CD4-positive, alpha-beta T cell treated with Interleukin-6 for 4 hours (primary cell): ENCODE data around the gene C9.
"Not testable (repeated sequence)": the region's sequence is repeated elsewhere in the genome, so short reads cannot be mapped to it uniquely, and the experiment has no call there.

Experiments
- DNase-seq: peaks from one replicate; pipeline ENCODE4 v3.0.0-alpha.2; 2020; ENCODE audit warnings: mixed read lengths

The C9 gene

GRCh38 chr5:39364367-39364766, at the start of gene C9:
C9 (minus strand) TSS chr5:39364495; CDS start chr5:39364464, 31 bp downstream.
- DNase-seq = no peak

GRCh38 chr5:39413771-39414170, 49.5 kb upstream of the C9 start:
- no peak for DNase-seq

- DNase-seq = no peak
Observed at GRCh38 chr5:39412721-39413394, 48.6 kb upstream of the C9 start.

GRCh38 chr5:39411985-39412384, 47.7 kb upstream of the C9 start:
- DNase-seq = no peak

GRCh38 chr5:39411061-39411460, 46.8 kb upstream of the C9 start:
- DNase-seq = no peak

GRCh38 chr5:39409033-39409432, 44.7 kb upstream of the C9 start:
- DNase-seq = no peak

GRCh38 chr5:39405083-39405843, 41.0 kb upstream of the C9 start:
- DNase-seq = no peak

GRCh38 chr5:39403761-39404160, 39.5 kb upstream of the C9 start:
- DNase-seq = not testable (repeated sequence)

- not testable (repeated sequence) for DNase-seq
Observed at GRCh38 chr5:39402140-39402539, 37.8 kb upstream of the C9 start.

GRCh38 chr5:39400713-39401578, 36.7 kb upstream of the C9 start:
- no peak for DNase-seq

GRCh38 chr5:39399135-39400036, 35.1 kb upstream of the C9 start:
- no peak for DNase-seq

- no peak for DNase-seq
Observed at GRCh38 chr5:39396843-39397242, 32.5 kb upstream of the C9 start.

- no peak for DNase-seq
Observed at GRCh38 chr5:39395521-39395920, 31.2 kb upstream of the C9 start.

GRCh38 chr5:39394946-39395345, 30.7 kb upstream of the C9 start:
- no peak for DNase-seq

- DNase-seq = no peak
Observed at GRCh38 chr5:39390945-39391344, 26.6 kb upstream of the C9 start.

- no peak for DNase-seq
Observed at GRCh38 chr5:39387293-39387692, 23.0 kb upstream of the C9 start.

GRCh38 chr5:39384271-39384670, 20.0 kb upstream of the C9 start:
- DNase-seq = no peak

- no peak for DNase-seq
Observed at GRCh38 chr5:39381376-39381775, 17.1 kb upstream of the C9 start.

GRCh38 chr5:39379693-39380092, 15.4 kb upstream of the C9 start:
- no peak for DNase-seq

GRCh38 chr5:39377613-39378012, 13.3 kb upstream of the C9 start:
- no peak for DNase-seq

- peak; percentile 20 for DNase-seq
Observed at GRCh38 chr5:39376293-39376714, 12.0 kb upstream of the C9 start.

GRCh38 chr5:39373791-39374190, 9.5 kb upstream of the C9 start:
- no peak for DNase-seq

- no peak for DNase-seq
Observed at GRCh38 chr5:39371367-39371635, 7.0 kb upstream of the C9 start.
